GM12873 (cell line): ENCODE measurements around the gene TMEM18.

Experiments
- CTCF ChIP-seq: IDR thresholded peaks from 2 replicates; pipeline ENCODE4 v1.5.1; 2012; ENCODE audit warnings: low read depth, mild to moderate bottlenecking, moderate library complexity, low read length, control low read depth; ENCODE audit not compliant: insufficient read depth; ENCODE audit errors: missing control alignments

Gene TMEM18

GRCh38 chr2:643334-643733, 33.9 kb downstream of the TMEM18 start:
- no peak for TF ChIP-seq CTCF

- no peak for TF ChIP-seq CTCF
Measured at GRCh38 chr2:641872-642815, 35.1 kb downstream of the TMEM18 start.

GRCh38 chr2:641164-641871, 35.9 kb downstream of the TMEM18 start:
- no peak for TF ChIP-seq CTCF

- TF ChIP-seq CTCF, result no peak
Measured at GRCh38 chr2:639703-640102, 37.5 kb downstream of the TMEM18 start.

GRCh38 chr2:637804-638203, 39.4 kb downstream of the TMEM18 start:
- no peak for TF ChIP-seq CTCF

GRCh38 chr2:637406-637776, 39.8 kb downstream of the TMEM18 start:
- no peak for TF ChIP-seq CTCF

- TF ChIP-seq CTCF, result peak; percentile 74
Measured at GRCh38 chr2:636641-637405, 40.4 kb downstream of the TMEM18 start.
